LNCaP clone FGC (cell line): ENCODE measurements around the gene SEMA4B.

Source experiments
- DNase-seq: peaks from one replicate; pipeline ENCODE4 v3.0.0-alpha.2; 2011; ENCODE audit warnings: low read depth
- H3K4me3 ChIP-seq: 2 replicates; pipeline ENCODE4 v1.5.1; 2011; ENCODE audit warnings: mild to moderate bottlenecking, low read depth, low read length, control low read depth
- TF ChIP-seq, protein P1 (sequence below): IDR thresholded peaks from 2 replicates; pipeline ENCODE4 v1.5.1; 2012; ENCODE audit warnings: mild to moderate bottlenecking; ENCODE audit not compliant: control insufficient read depth, insufficient read depth; ENCODE audit errors: extremely low read depth

The SEMA4B gene

GRCh38 chr15:90228960-90229359, 27.8 kb downstream of the SEMA4B start:
- no peak for DNase-seq
- TF ChIP-seq, protein P1, sequence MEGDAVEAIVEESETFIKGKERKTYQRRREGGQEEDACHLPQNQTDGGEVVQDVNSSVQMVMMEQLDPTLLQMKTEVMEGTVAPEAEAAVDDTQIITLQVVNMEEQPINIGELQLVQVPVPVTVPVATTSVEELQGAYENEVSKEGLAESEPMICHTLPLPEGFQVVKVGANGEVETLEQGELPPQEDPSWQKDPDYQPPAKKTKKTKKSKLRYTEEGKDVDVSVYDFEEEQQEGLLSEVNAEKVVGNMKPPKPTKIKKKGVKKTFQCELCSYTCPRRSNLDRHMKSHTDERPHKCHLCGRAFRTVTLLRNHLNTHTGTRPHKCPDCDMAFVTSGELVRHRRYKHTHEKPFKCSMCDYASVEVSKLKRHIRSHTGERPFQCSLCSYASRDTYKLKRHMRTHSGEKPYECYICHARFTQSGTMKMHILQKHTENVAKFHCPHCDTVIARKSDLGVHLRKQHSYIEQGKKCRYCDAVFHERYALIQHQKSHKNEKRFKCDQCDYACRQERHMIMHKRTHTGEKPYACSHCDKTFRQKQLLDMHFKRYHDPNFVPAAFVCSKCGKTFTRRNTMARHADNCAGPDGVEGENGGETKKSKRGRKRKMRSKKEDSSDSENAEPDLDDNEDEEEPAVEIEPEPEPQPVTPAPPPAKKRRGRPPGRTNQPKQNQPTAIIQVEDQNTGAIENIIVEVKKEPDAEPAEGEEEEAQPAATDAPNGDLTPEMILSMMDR: no peak
- no peak overlapping the region for H3K4me3 ChIP-seq

GRCh38 chr15:90230071-90230494, 29.0 kb downstream of the SEMA4B start:
- H3K4me3 ChIP-seq: peak overlapping the region; percentile 20; the same call in 1 of the 2 replicates
- TF ChIP-seq, protein P1: peak; percentile 29
- peak; percentile 89 for DNase-seq

DNA sequence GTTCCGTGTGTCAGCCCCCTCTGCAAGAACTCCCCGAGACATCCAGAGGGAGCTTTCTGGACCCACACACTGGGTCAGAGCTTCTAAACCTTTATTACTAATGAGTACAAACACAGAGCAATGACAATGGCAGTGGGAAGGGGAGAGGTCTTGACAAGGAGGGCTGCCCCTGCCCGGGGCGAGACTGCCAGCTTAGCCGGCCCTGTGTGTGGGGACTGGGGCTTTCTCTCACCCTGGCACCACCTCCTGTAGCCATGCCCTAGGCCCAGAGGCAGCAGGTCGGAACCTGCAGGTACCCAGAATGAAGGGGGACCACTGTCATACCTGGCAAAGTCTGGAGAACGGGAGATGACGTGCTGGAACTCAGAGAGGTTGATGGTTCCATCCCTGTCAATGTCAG, 29.5 kb downstream of the SEMA4B start:
- TF ChIP-seq, protein P1: no peak
- H3K4me3 ChIP-seq: peak overlapping the region; percentile 20; the same call in 1 of the 2 replicates
- no peak for DNase-seq

GRCh38 chr15:90231028-90232017, 30.2 kb downstream of the SEMA4B start:
- peak; percentile 87 for DNase-seq
- TF ChIP-seq, protein P1: no peak
- H3K4me3 ChIP-seq: peak overlapping the region; percentile 94

- peak overlapping the region; percentile 94 for H3K4me3 ChIP-seq
- DNase-seq: no peak
- TF ChIP-seq, protein P1: no peak
Observed at GRCh38 chr15:90232196-90232595, 31.1 kb downstream of the SEMA4B start.

GRCh38 chr15:90232941-90233386, 31.8 kb downstream of the SEMA4B start:
- TF ChIP-seq, protein P1: peak; percentile 62; the same call in 1 of the 2 replicates
- DNase-seq: no peak
- peak overlapping the region; percentile 94 for H3K4me3 ChIP-seq
